CD4-positive, alpha-beta T cell treated with Interleukin-6 for 4 hours (primary cell): ENCODE results near the gene MAPK8IP2.

Experiments
- DNase-seq: peaks from one replicate; pipeline ENCODE4 v3.0.0-alpha.2; 2020; ENCODE audit warnings: mixed read lengths

Gene MAPK8IP2

GRCh38 chr22:50600538-50600937 lies at the start of gene MAPK8IP2:
TSS of gene MAPK8IP2 (plus strand) at chr22:50600793. CDS start at chr22:50600819, 26 bp downstream.
- no peak for DNase-seq

GRCh38 chr22:50551160-50551752 lies 49.3 kb upstream of the MAPK8IP2 start:
- DNase-seq = no peak

- no peak for DNase-seq
Observed at GRCh38 chr22:50553310-50553709, 47.3 kb upstream of the MAPK8IP2 start.

- DNase-seq = no peak
Observed at GRCh38 chr22:50556703-50557102, 43.9 kb upstream of the MAPK8IP2 start.

- DNase-seq = no peak
Observed at GRCh38 chr22:50560034-50560433, 40.6 kb upstream of the MAPK8IP2 start.

- DNase-seq = no peak
Observed at GRCh38 chr22:50561401-50562358, 38.9 kb upstream of the MAPK8IP2 start.

- DNase-seq = peak; percentile 98
Observed at GRCh38 chr22:50562523-50563412, 37.8 kb upstream of the MAPK8IP2 start, which contains the start of gene SYCE3. TSS of gene SYCE3 (minus strand) at chr22:50562919. CDS start at chr22:50556405, 6,514 bp downstream.

GRCh38 chr22:50563413-50564160 lies 37.0 kb upstream of the MAPK8IP2 start:
- no peak for DNase-seq

- DNase-seq = no peak
Observed at GRCh38 chr22:50564289-50564688, 36.3 kb upstream of the MAPK8IP2 start.

- no peak for DNase-seq
Observed at GRCh38 chr22:50567721-50568252, 32.8 kb upstream of the MAPK8IP2 start.

GRCh38 chr22:50568626-50569025 lies 32.0 kb upstream of the MAPK8IP2 start:
- no peak for DNase-seq

- no peak for DNase-seq
Observed at GRCh38 chr22:50569041-50569459, 31.5 kb upstream of the MAPK8IP2 start.

- DNase-seq = no peak
Observed at GRCh38 chr22:50569896-50570535, 30.6 kb upstream of the MAPK8IP2 start.

GRCh38 chr22:50570861-50571260 lies 29.7 kb upstream of the MAPK8IP2 start:
- DNase-seq = no peak

- no peak for DNase-seq
Observed at GRCh38 chr22:50571264-50572175, 29.1 kb upstream of the MAPK8IP2 start.

GRCh38 chr22:50572965-50573364 lies 27.6 kb upstream of the MAPK8IP2 start:
- DNase-seq = no peak

- DNase-seq = no peak
Observed at GRCh38 chr22:50573491-50574382, 26.9 kb upstream of the MAPK8IP2 start.

GRCh38 chr22:50574383-50574755 lies 26.2 kb upstream of the MAPK8IP2 start:
- DNase-seq = no peak

GRCh38 chr22:50575426-50575941 lies 25.1 kb upstream of the MAPK8IP2 start:
- DNase-seq = no peak
